ENCODE results near the gene KLRC4.
A peak's percentile ranks its signal among the peaks of the same experiment; 100 is the strongest.
"Not testable (repeated sequence)": the region's sequence is repeated elsewhere in the genome, so short reads cannot be mapped to it uniquely, and the experiment has no call there.

Gene KLRC4

GRCh38 chr12:10388624-10389413, 20.7 kb downstream of the KLRC4 start:
- no peaks in the 10 kb centered on the region for H3K27me3 ChIP-seq (ENCODE audit: insufficient read depth, low read length)
- peaks cover 71% of the 10 kb centered on the region for H3K4me1 ChIP-seq (ENCODE audit: insufficient read depth, low read length, severe bottlenecking)
- peaks cover 65% of the 10 kb centered on the region for H3K79me2 ChIP-seq (ENCODE audit: insufficient read depth, low read length)
- 0 out of 2 replicates have a peak, but pooled peaks cover 6% of the 10 kb centered on the region for H3F3A ChIP-seq (ENCODE audit: insufficient read depth, low read length)
- no peak overlapping the region for H2AFZ ChIP-seq (ENCODE audit: low read length)
- H3K9me3 ChIP-seq (ENCODE audit: low read length): peaks cover 8% of the 10 kb centered on the region; the same call in 1 of the 2 replicates
- H3K36me3 ChIP-seq (ENCODE audit: insufficient read depth, low read length): peaks cover 46% of the 10 kb centered on the region
- H3K27ac ChIP-seq (ENCODE audit: low read depth, low read length, poor library complexity, severe bottlenecking): peak overlapping the region; percentile 97
- no peaks in the 10 kb centered on the region for H4K20me1 ChIP-seq (ENCODE audit: insufficient read depth, low read length)
- TF ChIP-seq CTCF (IDR thresholded peaks at IDR 0.05; ENCODE audit: low read length) (no peak), EZH2 (IDR thresholded peaks at IDR 0.05; ENCODE audit: borderline replicate concordance, low read length) (no peak)
- peak overlapping the region; percentile 83 for H3K9ac ChIP-seq (ENCODE audit: low read length)
- peak overlapping the region; percentile 70 for H3K4me3 ChIP-seq (ENCODE audit: low read depth, low read length, poor library complexity, severe bottlenecking)
- peak overlapping the region; percentile 78 for H3K4me2 ChIP-seq (ENCODE audit: low read length)
- H3K9me2 ChIP-seq (ENCODE audit: low read depth, low read length): no peaks in the 10 kb centered on the region

GRCh38 chr12:10387498-10387897, 22.1 kb downstream of the KLRC4 start:
- not testable (repeated sequence) for H3K9me2 ChIP-seq (ENCODE audit: low read depth, low read length); H3K27me3 ChIP-seq (ENCODE audit: insufficient read depth, low read length); H3K9me3 ChIP-seq (ENCODE audit: low read length); H3F3A ChIP-seq (ENCODE audit: insufficient read depth, low read length); H4K20me1 ChIP-seq (ENCODE audit: insufficient read depth, low read length); H2AFZ ChIP-seq (ENCODE audit: low read length)
- Histone ChIP-seq H3K4me1 (ENCODE audit: insufficient read depth, low read length, severe bottlenecking) (peaks cover 58% of the 10 kb centered on the region), H3K4me2 (ENCODE audit: low read length) (peak overlapping the region; percentile 78), H3K4me3 (ENCODE audit: low read depth, low read length, poor library complexity, severe bottlenecking) (peak overlapping the region; percentile 70), H3K36me3 (ENCODE audit: insufficient read depth, low read length) (peaks cover 52% of the 10 kb centered on the region), H3K9ac (ENCODE audit: low read length) (peak overlapping the region; percentile 83), H3K79me2 (ENCODE audit: insufficient read depth, low read length) (peaks cover 78% of the 10 kb centered on the region), H3K27ac (ENCODE audit: low read depth, low read length, poor library complexity, severe bottlenecking) (peak overlapping the region; percentile 97)

DNA sequence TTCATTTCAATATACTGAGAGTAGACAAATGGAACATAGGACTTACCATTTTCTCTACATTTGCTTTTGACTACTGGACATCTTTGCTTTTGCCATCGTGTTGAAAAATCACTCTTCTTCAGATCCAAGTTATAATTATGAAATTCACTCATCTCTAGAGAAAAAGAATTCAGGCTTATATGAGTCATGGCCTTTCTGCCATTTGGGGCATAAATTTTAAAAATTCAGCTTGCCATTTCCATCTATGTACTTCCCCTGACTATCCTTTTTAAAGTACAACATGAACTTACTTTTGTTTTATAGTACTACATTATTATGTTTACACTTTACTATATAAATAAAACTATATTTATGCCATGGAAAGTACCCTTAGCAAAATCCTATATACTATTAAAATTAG, 22.7 kb downstream of the KLRC4 start:
- H3F3A ChIP-seq (ENCODE audit: insufficient read depth, low read length): 0 out of 2 replicates have a peak, but pooled peaks cover 6% of the 10 kb centered on the region
- H3K36me3 ChIP-seq (ENCODE audit: insufficient read depth, low read length): peaks cover 58% of the 10 kb centered on the region
- H3K4me3 ChIP-seq (ENCODE audit: low read depth, low read length, poor library complexity, severe bottlenecking): peak overlapping the region; percentile 70
- no peaks in the 10 kb centered on the region for H3K9me2 ChIP-seq (ENCODE audit: low read depth, low read length)
- peaks cover 51% of the 10 kb centered on the region for H3K4me1 ChIP-seq (ENCODE audit: insufficient read depth, low read length, severe bottlenecking)
- H3K27me3 ChIP-seq (ENCODE audit: insufficient read depth, low read length): no peaks in the 10 kb centered on the region
- peaks cover 85% of the 10 kb centered on the region for H3K79me2 ChIP-seq (ENCODE audit: insufficient read depth, low read length)
- peak overlapping the region; percentile 83 for H3K9ac ChIP-seq (ENCODE audit: low read length)
- H3K9me3 ChIP-seq (ENCODE audit: low read length): peaks cover 8% of the 10 kb centered on the region
- H3K27ac ChIP-seq (ENCODE audit: low read depth, low read length, poor library complexity, severe bottlenecking): peak overlapping the region; percentile 97
- H3K4me2 ChIP-seq (ENCODE audit: low read length): peak overlapping the region; percentile 78
- no peak for TF ChIP-seq CTCF (IDR thresholded peaks at IDR 0.05; ENCODE audit: low read length)
- TF ChIP-seq EZH2 (IDR thresholded peaks at IDR 0.05; ENCODE audit: borderline replicate concordance, low read length): no peak
- H4K20me1 ChIP-seq (ENCODE audit: insufficient read depth, low read length): no peaks in the 10 kb centered on the region
- no peak overlapping the region for H2AFZ ChIP-seq (ENCODE audit: low read length)

All from OCI-LY1 (cell line).